Mesothelial cell of epicardium (in vitro differentiated cells): ENCODE results near the gene RAP1GAP. TPM values are rescaled to one million over a fixed set of nuclear protein-coding genes. Genes with fewer than 3 reads are reported as not detected.

Experiments used
- DNase-seq, 2 experiments: peaks; one replicate each; pipeline ENCODE4 v3.0.0; 2021; ENCODE audit warnings: low spot score in 2 of 2; ENCODE audit not compliant: unreplicated experiment in 2 of 2
- H3K27ac Mint-ChIP-seq: 2 replicates; pipeline ENCODE4 v1.8.0; 2021; ENCODE audit warnings: mixed read lengths
- H3K27me3 Mint-ChIP-seq: 2 replicates; pipeline ENCODE4 v1.8.0; 2021; ENCODE audit warnings: low read depth, mixed read lengths
- H3K36me3 Mint-ChIP-seq: 2 replicates; pipeline ENCODE4 v1.8.0; 2021; ENCODE audit warnings: mixed read lengths
- H3K4me1 Mint-ChIP-seq: 2 replicates; pipeline ENCODE4 v1.8.0; 2021; ENCODE audit warnings: mixed read lengths
- H3K4me3 Mint-ChIP-seq: 2 replicates; pipeline ENCODE4 v1.8.0; 2021; ENCODE audit warnings: mild to moderate bottlenecking, moderate library complexity, mixed read lengths
- H3K9me3 Mint-ChIP-seq: 2 replicates; pipeline ENCODE4 v1.8.0; 2021; ENCODE audit warnings: mixed read lengths
- total RNA-seq: library from RNA; stranded (reverse); gene quantifications from 3 replicates; pipeline ENCODE4 v1.2.1, GENCODE V29; 2021
- TF ChIP-seq, protein P1 (sequence below): fragments of 200-600 bp; sonication (generic); IDR thresholded peaks from one replicate; pipeline ENCODE4 v1.5.0; 2021; ENCODE audit warnings: antibody characterized with exemption; ENCODE audit not compliant: unreplicated experiment

The RAP1GAP gene
- total RNA-seq, 1 donor from 2014 or later: 8.0 TPM

DNA sequence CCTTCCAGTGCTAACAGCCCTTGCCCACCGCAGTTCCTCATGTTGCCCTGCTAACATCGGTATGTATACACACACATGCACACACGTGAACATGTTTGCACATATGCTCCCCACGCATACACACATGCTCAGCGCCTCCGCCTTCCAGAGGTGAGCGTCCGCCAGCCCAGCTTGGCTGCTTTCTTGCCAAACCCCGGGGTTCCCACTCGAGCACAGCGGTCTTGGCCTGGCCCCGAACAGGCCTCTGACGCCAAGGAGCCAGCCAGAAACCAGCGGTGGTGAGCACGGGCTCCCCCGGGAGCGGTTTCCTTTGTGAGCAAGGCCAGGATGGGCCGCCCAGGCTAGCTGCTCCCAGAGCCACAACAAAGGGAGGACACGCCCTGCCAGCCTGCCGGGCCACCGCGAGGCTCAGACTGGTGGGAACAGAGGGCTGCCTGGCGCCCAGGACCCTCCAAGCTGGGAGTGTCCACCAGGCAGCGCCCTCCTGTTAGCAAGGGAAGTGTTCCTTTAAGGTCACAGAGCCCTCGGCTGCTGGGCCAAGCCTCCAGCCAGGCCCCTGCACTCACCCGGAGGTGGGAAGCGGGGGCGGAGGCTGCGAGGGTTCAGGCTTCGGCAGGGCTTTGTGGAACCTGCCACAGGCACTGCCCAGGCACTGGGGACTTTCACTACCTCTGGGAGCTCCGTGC lies 94.5 kb downstream of the RAP1GAP start:
- Mint-ChIP-seq H3K27me3 (peaks cover under 1% of the 10 kb centered on the region), H3K36me3 (no peaks in the 10 kb centered on the region), H3K4me1 (no peaks in the 10 kb centered on the region), H3K27ac (no peak overlapping the region), H3K9me3 (no peaks in the 10 kb centered on the region), H3K4me3 (no peak overlapping the region)
- no peak for DNase-seq
- TF ChIP-seq, protein P1, sequence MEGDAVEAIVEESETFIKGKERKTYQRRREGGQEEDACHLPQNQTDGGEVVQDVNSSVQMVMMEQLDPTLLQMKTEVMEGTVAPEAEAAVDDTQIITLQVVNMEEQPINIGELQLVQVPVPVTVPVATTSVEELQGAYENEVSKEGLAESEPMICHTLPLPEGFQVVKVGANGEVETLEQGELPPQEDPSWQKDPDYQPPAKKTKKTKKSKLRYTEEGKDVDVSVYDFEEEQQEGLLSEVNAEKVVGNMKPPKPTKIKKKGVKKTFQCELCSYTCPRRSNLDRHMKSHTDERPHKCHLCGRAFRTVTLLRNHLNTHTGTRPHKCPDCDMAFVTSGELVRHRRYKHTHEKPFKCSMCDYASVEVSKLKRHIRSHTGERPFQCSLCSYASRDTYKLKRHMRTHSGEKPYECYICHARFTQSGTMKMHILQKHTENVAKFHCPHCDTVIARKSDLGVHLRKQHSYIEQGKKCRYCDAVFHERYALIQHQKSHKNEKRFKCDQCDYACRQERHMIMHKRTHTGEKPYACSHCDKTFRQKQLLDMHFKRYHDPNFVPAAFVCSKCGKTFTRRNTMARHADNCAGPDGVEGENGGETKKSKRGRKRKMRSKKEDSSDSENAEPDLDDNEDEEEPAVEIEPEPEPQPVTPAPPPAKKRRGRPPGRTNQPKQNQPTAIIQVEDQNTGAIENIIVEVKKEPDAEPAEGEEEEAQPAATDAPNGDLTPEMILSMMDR: no peak

DNA sequence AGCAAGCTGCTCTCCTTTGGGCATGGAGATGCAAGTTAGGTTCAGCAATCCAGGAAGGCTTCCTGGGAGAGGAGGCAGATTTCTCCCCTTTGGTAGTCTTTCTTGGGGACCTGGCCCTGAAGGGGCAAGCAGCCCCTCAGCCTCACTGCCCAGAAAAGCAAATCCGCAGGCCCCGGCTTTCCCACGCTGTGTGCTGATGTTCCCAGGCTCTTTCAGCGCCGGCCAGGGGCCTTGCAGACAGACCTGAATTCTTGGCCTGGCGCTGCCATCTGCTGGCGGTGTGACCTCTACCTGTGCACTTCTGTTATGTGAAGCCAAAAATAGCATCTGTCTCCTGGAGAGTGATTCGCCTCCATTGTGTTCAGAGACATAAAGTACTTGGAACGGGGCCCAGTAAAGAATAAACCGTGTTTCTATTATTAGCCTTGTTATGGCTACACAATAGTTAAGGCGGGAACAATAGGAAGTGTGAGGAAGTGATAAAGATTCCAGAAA lies 95.1 kb downstream of the RAP1GAP start:
- Mint-ChIP-seq H3K27ac (no peak overlapping the region), H3K4me3 (no peak overlapping the region), H3K27me3 (no peaks in the 10 kb centered on the region), H3K36me3 (no peaks in the 10 kb centered on the region), H3K4me1 (no peaks in the 10 kb centered on the region), H3K9me3 (no peaks in the 10 kb centered on the region)
- DNase-seq: peak in 1 of 2 experiments; percentile 60
- TF ChIP-seq, protein P1: no peak

DNA sequence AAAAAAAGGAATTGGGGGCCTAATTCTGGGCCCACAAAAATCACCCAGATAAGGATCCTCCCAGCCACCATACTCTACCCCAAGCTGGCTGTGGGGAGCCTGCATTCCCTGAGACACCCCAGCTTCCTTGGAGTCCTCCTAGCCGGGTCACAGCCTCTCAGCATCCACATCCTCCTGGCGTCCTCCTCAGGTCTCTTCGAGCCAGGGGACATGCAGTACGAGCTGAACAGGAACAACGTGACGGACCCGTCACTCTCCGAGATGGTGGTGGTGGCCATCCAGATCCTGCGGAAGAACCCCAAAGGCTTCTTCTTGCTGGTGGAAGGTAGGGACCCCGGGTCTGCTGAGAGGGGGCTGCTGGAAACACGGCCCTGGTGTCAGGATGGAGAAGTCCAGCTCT lies 95.7 kb downstream of the RAP1GAP start:
- no peak overlapping the region for H3K4me3 Mint-ChIP-seq
- peaks cover 3% of the 10 kb centered on the region for H3K4me1 Mint-ChIP-seq
- no peaks in the 10 kb centered on the region for H3K9me3 Mint-ChIP-seq
- H3K36me3 Mint-ChIP-seq: no peaks in the 10 kb centered on the region
- TF ChIP-seq, protein P1: no peak
- H3K27me3 Mint-ChIP-seq: no peaks in the 10 kb centered on the region
- H3K27ac Mint-ChIP-seq: no peak overlapping the region
- DNase-seq: no peak

DNA sequence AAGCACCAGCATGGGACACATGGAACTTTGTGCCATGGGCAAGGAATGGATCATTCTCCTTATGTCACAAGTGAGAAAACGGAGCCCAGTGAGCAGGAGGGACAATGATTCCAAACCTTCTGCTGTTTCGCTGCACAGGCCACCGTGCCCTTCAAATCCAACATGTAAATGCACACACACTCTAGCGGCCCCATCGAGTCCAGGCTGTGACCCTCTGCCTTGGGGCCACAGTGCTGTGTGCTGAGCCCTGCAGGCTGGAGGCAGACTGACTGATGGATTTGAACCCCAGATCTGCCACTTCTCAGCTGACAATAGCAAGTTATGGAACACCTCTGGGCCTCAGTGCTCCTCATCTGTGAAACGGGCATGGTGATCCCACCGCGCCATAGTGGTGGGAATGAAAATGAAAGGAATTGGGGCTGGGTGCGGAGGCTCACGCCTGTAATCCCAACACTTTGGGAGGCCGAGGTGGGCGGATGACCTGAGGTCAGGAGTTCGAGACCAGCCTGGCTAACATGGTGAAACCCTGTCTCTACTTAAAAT lies 96.4 kb downstream of the RAP1GAP start:
- Mint-ChIP-seq H3K4me1 (peaks cover 7% of the 10 kb centered on the region), H3K9me3 (no peaks in the 10 kb centered on the region), H3K27me3 (no peaks in the 10 kb centered on the region), H3K27ac (no peak overlapping the region), H3K4me3 (no peak overlapping the region), H3K36me3 (no peaks in the 10 kb centered on the region)
- TF ChIP-seq, protein P1: no peak
- no peak for DNase-seq

DNA sequence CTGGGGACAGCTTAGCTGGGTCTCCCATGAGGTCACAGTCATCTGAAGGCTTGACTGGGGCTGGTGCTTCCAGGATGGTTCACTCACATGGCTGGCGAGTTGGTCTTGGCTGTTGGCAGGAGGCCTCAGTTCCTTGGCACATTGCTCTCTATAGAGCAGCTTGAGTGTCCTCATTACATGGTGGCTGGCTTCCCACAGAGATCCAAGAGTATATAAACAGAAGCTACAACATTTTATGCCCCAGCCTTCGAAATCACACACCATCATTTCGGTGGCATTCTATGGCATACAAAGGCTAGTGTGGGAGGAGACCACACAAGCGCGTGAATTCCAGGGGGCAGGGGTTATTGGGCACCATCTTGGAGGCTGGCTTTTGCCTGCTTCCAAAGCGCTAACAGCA lies 96.9 kb downstream of the RAP1GAP start:
- Mint-ChIP-seq H3K36me3 (no peaks in the 10 kb centered on the region), H3K4me1 (peaks cover 7% of the 10 kb centered on the region), H3K27ac (no peak overlapping the region), H3K4me3 (no peak overlapping the region), H3K27me3 (no peaks in the 10 kb centered on the region), H3K9me3 (no peaks in the 10 kb centered on the region)
- DNase-seq: no peak
- TF ChIP-seq, protein P1: no peak
